A549 (cell line): Measurements from ENCODE around the gene SMIM11.

ENCODE experiments used
- CEBPB ChIP-seq, 2 experiments: fragments of >200 bp in 1 of 2; sonication (Bioruptor Twin) in 1 of 2; formaldehyde crosslinking in 1 of 2; IDR thresholded peaks; 2 replicates each; pipeline ENCODE4 v1.6.1; 2012 to 2016
- JUN ChIP-seq, 2 experiments: fragments of >200 bp; sonication (Bioruptor Twin); formaldehyde crosslinking; IDR thresholded peaks; 2 replicates in 1 of 2; 3 replicates in 1 of 2; pipeline ENCODE4 v1.6.1; 2016 to 2017
- JUNB ChIP-seq: fragments of >200 bp; sonication (Bioruptor Twin); formaldehyde crosslinking; IDR thresholded peaks from 2 replicates; pipeline ENCODE4 v1.6.1; 2016
- MAZ ChIP-seq: fragments of 150-350 bp; IDR thresholded peaks from 2 replicates; pipeline ENCODE4 v1.6.1; 2014; ENCODE audit warnings: antibody characterized with exemption, low read depth, low read length, borderline replicate concordance
- POLR2A ChIP-seq: IDR thresholded peaks from 2 replicates; pipeline ENCODE4 v1.6.1; 2012; ENCODE audit warnings: mild to moderate bottlenecking, low read length
- RAD21 ChIP-seq, 2 experiments: fragments of >200 bp in 1 of 2; sonication (Bioruptor Twin) in 1 of 2; formaldehyde crosslinking in 1 of 2; IDR thresholded peaks in 1 of 2; conservative IDR thresholded peaks in 1 of 2; 2 replicates in 1 of 2; 3 replicates in 1 of 2; pipeline ENCODE4 v1.6.1; 2012 to 2018; ENCODE audit warnings: inconsistent platforms in 1 of 2
- RCOR1 ChIP-seq: fragments of 150-350 bp; IDR thresholded peaks from 2 replicates; pipeline ENCODE4 v1.6.1; 2014; ENCODE audit warnings: antibody characterized with exemption, low read length, low read depth
- RFX5 ChIP-seq: fragments of 450-650 bp; IDR thresholded peaks from 2 replicates; pipeline ENCODE4 v1.7.1; 2014; ENCODE audit warnings: antibody characterized with exemption, mild to moderate bottlenecking, moderate library complexity
- TF ChIP-seq, protein P1 (sequence below): fragments of >200 bp; sonication (Bioruptor Twin); formaldehyde crosslinking; IDR thresholded peaks from 3 replicates; pipeline ENCODE4 v1.5.1; 2016
- TF ChIP-seq, protein P2 (sequence below): fragments of >200 bp; sonication (Bioruptor Twin); formaldehyde crosslinking; IDR thresholded peaks from 3 replicates; pipeline ENCODE4 v1.6.1; 2016

DNA sequence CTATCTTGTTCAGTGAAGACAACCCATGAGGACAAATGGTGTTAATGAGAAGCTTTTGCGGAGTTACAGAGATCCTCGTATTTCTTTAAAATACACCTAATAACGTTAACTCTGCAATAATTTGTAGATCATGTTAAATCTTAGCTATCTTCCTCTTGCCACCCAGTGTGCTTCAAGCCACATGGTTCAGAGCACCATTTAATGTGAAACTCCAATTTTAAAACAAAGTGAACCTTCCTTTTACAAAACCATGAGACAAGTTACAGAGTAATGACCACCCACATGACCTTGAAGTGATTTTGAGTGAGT is 13.2 kb upstream of the SMIM11 start:
- TF ChIP-seq, protein P1, sequence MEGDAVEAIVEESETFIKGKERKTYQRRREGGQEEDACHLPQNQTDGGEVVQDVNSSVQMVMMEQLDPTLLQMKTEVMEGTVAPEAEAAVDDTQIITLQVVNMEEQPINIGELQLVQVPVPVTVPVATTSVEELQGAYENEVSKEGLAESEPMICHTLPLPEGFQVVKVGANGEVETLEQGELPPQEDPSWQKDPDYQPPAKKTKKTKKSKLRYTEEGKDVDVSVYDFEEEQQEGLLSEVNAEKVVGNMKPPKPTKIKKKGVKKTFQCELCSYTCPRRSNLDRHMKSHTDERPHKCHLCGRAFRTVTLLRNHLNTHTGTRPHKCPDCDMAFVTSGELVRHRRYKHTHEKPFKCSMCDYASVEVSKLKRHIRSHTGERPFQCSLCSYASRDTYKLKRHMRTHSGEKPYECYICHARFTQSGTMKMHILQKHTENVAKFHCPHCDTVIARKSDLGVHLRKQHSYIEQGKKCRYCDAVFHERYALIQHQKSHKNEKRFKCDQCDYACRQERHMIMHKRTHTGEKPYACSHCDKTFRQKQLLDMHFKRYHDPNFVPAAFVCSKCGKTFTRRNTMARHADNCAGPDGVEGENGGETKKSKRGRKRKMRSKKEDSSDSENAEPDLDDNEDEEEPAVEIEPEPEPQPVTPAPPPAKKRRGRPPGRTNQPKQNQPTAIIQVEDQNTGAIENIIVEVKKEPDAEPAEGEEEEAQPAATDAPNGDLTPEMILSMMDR = no peak; the same call in 2 of the 3 replicates
- no peak for TF ChIP-seq RCOR1
- TF ChIP-seq POLR2A = no peak
- TF ChIP-seq MAZ = no peak
- no peak for TF ChIP-seq JUNB
- no peak; a peak in 1 of 5 replicates for TF ChIP-seq RAD21 (conservative IDR thresholded peaks at IDR 0.05 in 1 of 2, IDR thresholded peaks at IDR 0.05 in 1 of 2)
- no peak for TF ChIP-seq CEBPB (IDR thresholded peaks at IDR 0.05)
- TF ChIP-seq JUN (IDR thresholded peaks at IDR 0.05) = no peak
- TF ChIP-seq, protein P2, sequence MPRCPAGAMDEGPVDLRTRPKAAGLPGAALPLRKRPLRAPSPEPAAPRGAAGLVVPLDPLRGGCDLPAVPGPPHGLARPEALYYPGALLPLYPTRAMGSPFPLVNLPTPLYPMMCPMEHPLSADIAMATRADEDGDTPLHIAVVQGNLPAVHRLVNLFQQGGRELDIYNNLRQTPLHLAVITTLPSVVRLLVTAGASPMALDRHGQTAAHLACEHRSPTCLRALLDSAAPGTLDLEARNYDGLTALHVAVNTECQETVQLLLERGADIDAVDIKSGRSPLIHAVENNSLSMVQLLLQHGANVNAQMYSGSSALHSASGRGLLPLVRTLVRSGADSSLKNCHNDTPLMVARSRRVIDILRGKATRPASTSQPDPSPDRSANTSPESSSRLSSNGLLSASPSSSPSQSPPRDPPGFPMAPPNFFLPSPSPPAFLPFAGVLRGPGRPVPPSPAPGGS = no peak
- no peak for TF ChIP-seq RFX5
